IMR-90 (cell line): Measurements from ENCODE around the gene KIF1A. TPM values are rescaled to one million over a fixed set of nuclear protein-coding genes. Genes with fewer than 3 reads are reported as not detected.

Experiments
- ATAC-seq: fragments of 200-7000 bp; cut with Tn5 transposase; 2 replicates; pipeline ENCODE4 v1.9.1; 2020; ENCODE audit warnings: low read depth, mild to moderate bottlenecking, moderate library complexity
- BruUV-seq: library from RNA; stranded (reverse); fragments of 400-500 nt; replicated peaks from 2 replicates; lab custom pipeline; 2021; lab: Mats Ljungman, UMichigan
- CTCF ChIA-PET: fragments of 300-600 bp; formaldehyde crosslinking; extraction: SDS; loops from one replicate; lab custom pipeline; 2021; ENCODE audit warnings: antibody characterized with exemption; lab: Yijun Ruan, JAX
- POLR2A ChIA-PET: fragments of 300-600 bp; sonication (Branson Sonifier 250); formaldehyde crosslinking; loops from one replicate; lab custom pipeline; 2022; ENCODE audit warnings: antibody characterized with exemption; ENCODE audit not compliant: unreplicated experiment; lab: Charles Lee
- DNase-seq: peaks from one replicate; pipeline ENCODE4 v3.0.0; 2013
- H2AFZ ChIP-seq: replicated peaks from 2 replicates; pipeline ENCODE3; 2013; ENCODE audit warnings: low read length, mild to moderate bottlenecking; ENCODE audit not compliant: poor library complexity
- H2AK5ac ChIP-seq: 2 replicates; pipeline ENCODE4 v1.6.1; 2013; ENCODE audit warnings: low read depth, low read length, inconsistent platforms
- H2AK9ac ChIP-seq: replicated peaks from 2 replicates; pipeline ENCODE3; 2013; ENCODE audit warnings: mild to moderate bottlenecking, low read depth, low read length, moderate library complexity; ENCODE audit not compliant: poor library complexity
- H2BK120ac ChIP-seq: 2 replicates; pipeline ENCODE4 v1.6.1; 2013; ENCODE audit warnings: low read depth, low read length, inconsistent platforms
- H2BK15ac ChIP-seq: 3 replicates; pipeline ENCODE4 v1.6.1; 2013; ENCODE audit warnings: low read depth, low read length, inconsistent platforms
- H2BK20ac ChIP-seq: 2 replicates; pipeline ENCODE4 v1.6.1; 2013; ENCODE audit warnings: low read depth, mild to moderate bottlenecking, inconsistent platforms, low read length, moderate library complexity
- H2BK5ac ChIP-seq: 2 replicates; pipeline ENCODE4 v1.6.1; 2013; ENCODE audit warnings: mild to moderate bottlenecking, low read depth, low read length, inconsistent platforms; ENCODE audit not compliant: poor library complexity, severe bottlenecking
- H3K14ac ChIP-seq: replicated peaks from 2 replicates; pipeline ENCODE4 v1.6.1; 2013; ENCODE audit warnings: low read depth, low read length, inconsistent platforms
- H3K18ac ChIP-seq: 2 replicates; pipeline ENCODE4 v1.6.1; 2013; ENCODE audit warnings: low read depth, low read length, control low read depth
- H3K23ac ChIP-seq: 2 replicates; pipeline ENCODE4 v1.6.1; 2013; ENCODE audit warnings: low read depth, low read length, inconsistent platforms
- H3K27ac ChIP-seq: 2 replicates; pipeline ENCODE4 v1.5.1; 2013; ENCODE audit warnings: mild to moderate bottlenecking, control low read depth, low read length; ENCODE audit not compliant: insufficient read depth
- H3K27me3 ChIP-seq: 2 replicates; pipeline ENCODE4 v1.6.1; 2013; ENCODE audit warnings: low read length; ENCODE audit not compliant: control insufficient read depth, insufficient read depth
- H3K36me3 ChIP-seq: 2 replicates; pipeline ENCODE4 v1.6.1; 2013; ENCODE audit warnings: low read length, mixed read lengths; ENCODE audit not compliant: control insufficient read depth, insufficient read depth
- H3K4ac ChIP-seq: 2 replicates; pipeline ENCODE4 v1.6.1; 2013; ENCODE audit warnings: low read depth, low read length, inconsistent platforms
- H3K4me1 ChIP-seq: 2 replicates; pipeline ENCODE4 v1.6.1; 2013; ENCODE audit warnings: low read length, mixed read lengths; ENCODE audit not compliant: control insufficient read depth, insufficient read depth
- H3K4me2 ChIP-seq: 2 replicates; pipeline ENCODE4 v1.6.1; 2013; ENCODE audit warnings: low read depth, mild to moderate bottlenecking, control low read depth, low read length, moderate library complexity
- H3K4me3 ChIP-seq: 2 replicates; pipeline ENCODE4 v1.5.1; 2013; ENCODE audit warnings: low read depth, mild to moderate bottlenecking, control low read depth, low read length, moderate library complexity; ENCODE audit not compliant: insufficient read depth
- H3K56ac ChIP-seq: 2 replicates; pipeline ENCODE4 v1.6.1; 2013; ENCODE audit warnings: low read length, inconsistent platforms; ENCODE audit not compliant: insufficient read depth; ENCODE audit errors: extremely low read depth
- H3K79me1 ChIP-seq, 2 experiments: 2 replicates each; pipeline ENCODE4 v1.6.1; 2013; ENCODE audit warnings: low read length in 2 of 2, inconsistent platforms in 1 of 2, low read depth in 1 of 2
- H3K9ac ChIP-seq: 2 replicates; pipeline ENCODE4 v1.6.1; 2013; ENCODE audit warnings: low read depth, low read length, control low read depth
- H3K9me1 ChIP-seq: 2 replicates; pipeline ENCODE4 v1.6.1; 2013; ENCODE audit warnings: low read length, inconsistent platforms; ENCODE audit not compliant: insufficient read depth
- H3K9me3 ChIP-seq: 2 replicates; pipeline ENCODE4 v1.6.1; 2013; ENCODE audit warnings: low read length; ENCODE audit not compliant: control insufficient read depth, insufficient read depth
- H4K20me1 ChIP-seq: 2 replicates; pipeline ENCODE4 v1.6.1; 2013; ENCODE audit warnings: low read length, inconsistent platforms; ENCODE audit not compliant: insufficient read depth
- H4K5ac ChIP-seq: 2 replicates; pipeline ENCODE4 v1.6.1; 2013; ENCODE audit warnings: mild to moderate bottlenecking, low read depth, low read length, control low read depth
- H4K8ac ChIP-seq, 2 experiments: 2 replicates each; pipeline ENCODE4 v1.6.1; 2013; ENCODE audit warnings: low read depth in 2 of 2, low read length in 2 of 2, control low read depth in 1 of 2, inconsistent platforms in 1 of 2
- H4K91ac ChIP-seq: 2 replicates; pipeline ENCODE4 v1.6.1; 2013; ENCODE audit warnings: low read depth, low read length, inconsistent platforms; ENCODE audit not compliant: insufficient read depth
- BHLHE40 ChIP-seq: fragments of 150-350 bp; IDR thresholded peaks from 2 replicates; pipeline ENCODE4 v1.6.1; 2016; ENCODE audit warnings: mild to moderate bottlenecking, low read depth, low read length
- CEBPB ChIP-seq: IDR thresholded peaks from 2 replicates; pipeline ENCODE4 v1.6.1; 2012; ENCODE audit warnings: low read depth, low read length, improper control_type of control experiment
- CHD1 ChIP-seq: IDR thresholded peaks from 2 replicates; pipeline ENCODE4 v1.6.1; 2012; ENCODE audit warnings: low read depth, low read length, improper control_type of control experiment
- FOS ChIP-seq: fragments of 150-350 bp; IDR thresholded peaks from 2 replicates; pipeline ENCODE4 v1.6.1; 2016; ENCODE audit warnings: low read depth, low read length
- MAZ ChIP-seq: IDR thresholded peaks from 2 replicates; pipeline ENCODE4 v1.6.1; 2012; ENCODE audit warnings: low read depth, mild to moderate bottlenecking, low read length, improper control_type of control experiment, moderate library complexity, borderline replicate concordance
- NFE2L2 ChIP-seq: fragments of 150-350 bp; IDR thresholded peaks from 2 replicates; pipeline ENCODE4 v1.6.1; 2016; ENCODE audit warnings: low read depth, mild to moderate bottlenecking, low read length
- RCOR1 ChIP-seq: IDR thresholded peaks from 2 replicates; pipeline ENCODE4 v1.6.1; 2012; ENCODE audit warnings: mild to moderate bottlenecking, low read length, improper control_type of control experiment; ENCODE audit not compliant: insufficient replicate concordance
- RFX5 ChIP-seq: IDR thresholded peaks from 2 replicates; pipeline ENCODE4 v1.8.0; 2012; ENCODE audit warnings: low read depth, mild to moderate bottlenecking, low read length, moderate library complexity
- WGBS, 2 experiments: methylation state at CpG; one replicate each; pipeline versions ENCODE4 v1.1.5 to v1.1.7; 2013; ENCODE audit warnings: missing lambda C conversion rate in 2 of 2; ENCODE audit not compliant: insufficient read length in 1 of 2; ENCODE audit errors: extremely low coverage in 2 of 2; 5-methylcytosine and 5-hydroxymethylcytosine counted together
- dilution Hi-C: fragments of 300-500 bp; cut with HindIII; formaldehyde crosslinking; loops from one replicate; pipeline ENCODE4 v1.14.3; 2018; ENCODE audit warnings: low sequenced_read_pairs; ENCODE audit not compliant: unreplicated experiment
- in situ Hi-C: fragments of 300-500 bp; cut with MboI; formaldehyde crosslinking; loops from 3 replicates; pipeline ENCODE4 v1.14.3; 2019; ENCODE audit warnings: low sequenced_read_pairs, inconsistent platforms, mixed read lengths
- intact Hi-C: fragments of 100-400 bp; cut with micrococcal nuclease; formaldehyde crosslinking; loops from 2 replicates; pipeline ENCODE4 v1.10.0; 2022
- polyA plus RNA-seq, 3 experiments: library from polyadenylated mRNA; depleted of rRNA; stranded (reverse); fragments of >200 nt; gene quantifications; 2 replicates each; pipeline ENCODE4 v1.2.3, GENCODE V29; 2012; ENCODE audit warnings: low replicate concordance in 1 of 3
- total RNA-seq: library from RNA; depleted of rRNA; stranded (reverse); fragments of >200 nt; gene quantifications from 2 replicates; pipeline ENCODE4 v1.2.3, GENCODE V29; 2012

Gene KIF1A
- total and polyA plus RNA-seq, 2 of the 4 experiments (the other 2 are of a cell fraction) = under 0.01 TPM; not detected in 1

- BruUV-seq = no TSS peak
- H2AFZ ChIP-seq = no peak overlapping the region
- dilution Hi-C loops = no loop called here
- H4K5ac ChIP-seq = no peak overlapping the region
- CTCF ChIA-PET = no interaction called here
- no peaks in the 10 kb centered on the region for H3K9me3 ChIP-seq
- H3K27me3 ChIP-seq = peaks cover 22% of the 10 kb centered on the region; the same call in 1 of the 2 replicates
- no peak overlapping the region for H2BK120ac ChIP-seq
- H2BK5ac ChIP-seq = no peak overlapping the region
- H3K79me1 ChIP-seq = no peaks in the 10 kb centered on the region
- 87% methylated on average over 3 of the region's 20 CpGs; no CpG with 5 or more reads in 1 of the 2 experiments for WGBS, 2 experiments
- no peaks in the 10 kb centered on the region for H3K36me3 ChIP-seq
- DNase-seq = no peak
- no peak overlapping the region for H3K4me2 ChIP-seq
- H4K91ac ChIP-seq = no peak overlapping the region
- H2BK15ac ChIP-seq = no peak overlapping the region
- no peak for ATAC-seq
- H3K18ac ChIP-seq = no peak overlapping the region
- no peak overlapping the region for H3K4ac ChIP-seq
- H3K4me3 ChIP-seq = no peak overlapping the region
- H3K4me1 ChIP-seq = no peaks in the 10 kb centered on the region
- H3K56ac ChIP-seq = no peak overlapping the region
- H4K8ac ChIP-seq = no peak overlapping the region
- H2AK5ac ChIP-seq = no peak overlapping the region
- no peak overlapping the region for H3K14ac ChIP-seq
- H2AK9ac ChIP-seq = no peak overlapping the region
- H3K23ac ChIP-seq = no peak overlapping the region
- no peaks in the 10 kb centered on the region for H3K9me1 ChIP-seq
- in situ Hi-C loops = no loop called here
- H4K20me1 ChIP-seq = no peaks in the 10 kb centered on the region
- no peak overlapping the region for H3K9ac ChIP-seq
- TF ChIP-seq NFE2L2 (no peak), RFX5 (no peak), MAZ (no peak), RCOR1 (no peak), FOS (no peak), CHD1 (no peak), CEBPB (no peak), BHLHE40 (no peak)
- no peak overlapping the region for H3K27ac ChIP-seq
- POLR2A ChIA-PET = no interaction called here
- intact Hi-C loops = no loop called here
- H2BK20ac ChIP-seq = no peak overlapping the region
Observed at GRCh38 chr2:240721596-240722180, 98.3 kb downstream of the KIF1A start.
